ENCODE results near the gene RGS10.

RGS10 gene

GRCh38 chr10:119516381-119517234 is 25.9 kb downstream of the RGS10 start:
- DNase-seq (ENCODE audit: low read depth, low spot score): no peak
- Histone ChIP-seq H3K4me1 (ENCODE audit: insufficient read depth, insufficient read length) (peaks cover 6% of the 10 kb centered on the region), H3K9ac (ENCODE audit: insufficient read length, low read depth) (peak overlapping the region; percentile 51)

GRCh38 chr10:119515511-119516045 is 26.9 kb downstream of the RGS10 start:
- Histone ChIP-seq H3K9me3 (ENCODE audit: insufficient read depth, low read length) (no peaks in the 10 kb centered on the region), H3K27me3 (ENCODE audit: insufficient read depth, insufficient read length) (no peaks in the 10 kb centered on the region), H3K36me3 (ENCODE audit: insufficient read depth, insufficient read length, low read length) (peaks cover 18% of the 10 kb centered on the region), H3K4me3 (ENCODE audit: insufficient read length, low read depth) (no peak overlapping the region), H3K9ac (ENCODE audit: insufficient read length, low read depth) (peak overlapping the region; percentile 42), H3K4me1 (ENCODE audit: insufficient read depth, insufficient read length) (peaks cover 6% of the 10 kb centered on the region)
- DNase-seq (ENCODE audit: low read depth, low spot score): no peak
- no peak for TF ChIP-seq SUZ12 (IDR thresholded peaks at IDR 0.05; ENCODE audit: extremely low read depth, insufficient read depth, insufficient read length)
- TF ChIP-seq YY1 (IDR thresholded peaks at IDR 0.05; ENCODE audit: insufficient read depth, insufficient read length): no peak
- TF ChIP-seq ZNF274 (IDR thresholded peaks at IDR 0.05; ENCODE audit: low read depth, low read length): no peak

More at GRCh38 chr10:119516381-119517234, 25.9 kb downstream of the RGS10 start:
- no peak overlapping the region for H3K4me3 ChIP-seq (ENCODE audit: insufficient read length, low read depth)
- no peaks in the 10 kb centered on the region for H3K27me3 ChIP-seq (ENCODE audit: insufficient read depth, insufficient read length)
- H3K36me3 ChIP-seq (ENCODE audit: insufficient read depth, insufficient read length, low read length): peaks cover 12% of the 10 kb centered on the region
- TF ChIP-seq SUZ12 (IDR thresholded peaks at IDR 0.05; ENCODE audit: extremely low read depth, insufficient read depth, insufficient read length): no peak
- no peaks in the 10 kb centered on the region for H3K9me3 ChIP-seq (ENCODE audit: insufficient read depth, low read length)

- Histone ChIP-seq H3K4me1 (ENCODE audit: insufficient read depth, insufficient read length) (peaks cover 6% of the 10 kb centered on the region), H3K9ac (ENCODE audit: insufficient read length, low read depth) (no peak overlapping the region)
- DNase-seq (ENCODE audit: low read depth, low spot score): no peak
These were observed 27.7 kb downstream of the RGS10 start for GRCh38 chr10:119514819-119515218.

DNA sequence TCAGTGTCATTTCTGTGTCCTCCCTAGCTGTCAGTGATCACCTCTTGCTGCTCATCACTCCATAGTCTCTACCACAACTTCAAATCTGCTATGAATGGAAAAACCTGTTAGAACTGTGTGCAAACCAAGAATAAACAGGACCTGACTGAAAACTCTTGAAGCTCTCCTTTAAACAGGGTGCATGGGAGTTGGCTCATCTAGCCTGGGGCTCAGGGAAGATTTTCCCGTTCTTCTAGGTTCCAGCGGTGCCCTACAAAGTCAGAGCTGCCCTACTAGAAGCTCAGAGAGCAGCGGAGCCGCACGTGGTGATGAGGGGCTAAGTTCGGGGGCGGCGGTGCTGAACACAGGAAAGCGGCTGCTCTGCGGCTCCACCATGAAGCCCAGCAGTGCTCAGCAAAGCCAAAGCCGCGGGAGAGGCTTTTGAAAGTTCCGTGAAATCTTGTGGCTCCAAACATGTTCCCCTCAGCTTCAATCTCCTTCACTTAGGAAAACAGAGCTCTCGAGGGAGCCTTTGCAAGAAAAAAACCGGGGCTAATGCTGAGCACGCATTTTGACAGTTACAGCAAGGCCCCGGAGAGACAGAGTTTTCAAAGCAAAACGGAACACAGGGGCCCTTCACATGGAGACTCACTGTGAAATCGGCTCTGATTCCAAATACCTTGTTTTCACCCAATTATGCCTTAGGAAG is 30.5 kb downstream of the RGS10 start:
- Histone ChIP-seq H3K4me3 (ENCODE audit: insufficient read length, low read depth) (no peak overlapping the region), H3K9me3 (ENCODE audit: insufficient read depth, low read length) (no peaks in the 10 kb centered on the region), H3K36me3 (ENCODE audit: insufficient read depth, insufficient read length, low read length) (peaks cover 18% of the 10 kb centered on the region), H3K9ac (ENCODE audit: insufficient read length, low read depth) (no peak overlapping the region), H3K27me3 (ENCODE audit: insufficient read depth, insufficient read length) (no peaks in the 10 kb centered on the region), H3K4me1 (ENCODE audit: insufficient read depth, insufficient read length) (peaks cover 3% of the 10 kb centered on the region)
- DNase-seq (ENCODE audit: low read depth, low spot score): no peak
- no peak for TF ChIP-seq SUZ12 (IDR thresholded peaks at IDR 0.05; ENCODE audit: extremely low read depth, insufficient read depth, insufficient read length)
- TF ChIP-seq YY1 (IDR thresholded peaks at IDR 0.05; ENCODE audit: insufficient read depth, insufficient read length): no peak
- no peak for TF ChIP-seq ZNF274 (IDR thresholded peaks at IDR 0.05; ENCODE audit: low read depth, low read length)

More at GRCh38 chr10:119514819-119515218, 27.7 kb downstream of the RGS10 start:
- Histone ChIP-seq H3K36me3 (ENCODE audit: insufficient read depth, insufficient read length, low read length) (peaks cover 18% of the 10 kb centered on the region), H3K27me3 (ENCODE audit: insufficient read depth, insufficient read length) (no peaks in the 10 kb centered on the region), H3K4me3 (ENCODE audit: insufficient read length, low read depth) (no peak overlapping the region), H3K9me3 (ENCODE audit: insufficient read depth, low read length) (no peaks in the 10 kb centered on the region)
- TF ChIP-seq ZNF274 (IDR thresholded peaks at IDR 0.05; ENCODE audit: low read depth, low read length) (no peak), SUZ12 (IDR thresholded peaks at IDR 0.05; ENCODE audit: extremely low read depth, insufficient read depth, insufficient read length) (no peak), YY1 (IDR thresholded peaks at IDR 0.05; ENCODE audit: insufficient read depth, insufficient read length) (no peak)

DNA sequence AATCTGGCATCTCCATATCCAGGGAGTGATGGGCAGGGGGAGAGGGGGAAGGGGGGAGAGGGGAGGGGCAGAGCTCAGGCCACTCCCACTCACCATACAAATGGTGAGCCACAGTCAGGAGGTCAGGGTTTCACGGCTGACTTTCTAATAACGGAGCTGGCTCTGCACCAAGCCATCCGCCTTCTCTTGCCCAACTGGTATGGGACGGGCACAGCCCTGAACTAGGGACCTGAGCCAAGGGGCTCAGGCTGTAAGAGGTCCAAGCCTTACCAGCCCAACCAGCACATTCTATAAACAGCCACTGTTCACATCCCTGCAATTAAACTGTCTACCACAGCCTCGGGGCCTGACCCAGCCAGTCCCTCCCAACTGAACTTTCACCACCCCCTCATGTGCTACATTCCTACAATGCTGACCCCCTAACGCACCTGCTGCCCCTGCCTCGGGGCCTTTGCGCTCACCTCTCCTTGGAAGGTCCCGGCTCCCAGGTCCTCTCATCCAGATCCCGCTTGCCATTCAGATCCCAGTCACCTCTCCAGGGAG is 32.5 kb downstream of the RGS10 start:
- peaks cover 13% of the 10 kb centered on the region for H3K36me3 ChIP-seq (ENCODE audit: insufficient read depth, insufficient read length, low read length)
- no peaks in the 10 kb centered on the region for H3K27me3 ChIP-seq (ENCODE audit: insufficient read depth, insufficient read length)
- H3K4me1 ChIP-seq (ENCODE audit: insufficient read depth, insufficient read length): no peaks in the 10 kb centered on the region
- DNase-seq (ENCODE audit: low read depth, low spot score): no peak
- H3K9ac ChIP-seq (ENCODE audit: insufficient read length, low read depth): no peak overlapping the region
- no peak overlapping the region for H3K4me3 ChIP-seq (ENCODE audit: insufficient read length, low read depth)
- TF ChIP-seq ZNF274 (IDR thresholded peaks at IDR 0.05; ENCODE audit: low read depth, low read length): no peak
- no peak for TF ChIP-seq SUZ12 (IDR thresholded peaks at IDR 0.05; ENCODE audit: extremely low read depth, insufficient read depth, insufficient read length)
- TF ChIP-seq YY1 (IDR thresholded peaks at IDR 0.05; ENCODE audit: insufficient read depth, insufficient read length): no peak
- H3K9me3 ChIP-seq (ENCODE audit: insufficient read depth, low read length): no peaks in the 10 kb centered on the region

GRCh38 chr10:119507115-119507514 is 35.4 kb downstream of the RGS10 start:
- Histone ChIP-seq H3K27me3 (ENCODE audit: insufficient read depth, insufficient read length) (no peaks in the 10 kb centered on the region), H3K9ac (ENCODE audit: insufficient read length, low read depth) (no peak overlapping the region), H3K36me3 (ENCODE audit: insufficient read depth, insufficient read length, low read length) (peaks cover 16% of the 10 kb centered on the region), H3K4me3 (ENCODE audit: insufficient read length, low read depth) (no peak overlapping the region), H3K4me1 (ENCODE audit: insufficient read depth, insufficient read length) (no peaks in the 10 kb centered on the region), H3K9me3 (ENCODE audit: insufficient read depth, low read length) (no peaks in the 10 kb centered on the region)
- DNase-seq (ENCODE audit: low read depth, low spot score): no peak
- TF ChIP-seq ZNF274 (IDR thresholded peaks at IDR 0.05; ENCODE audit: low read depth, low read length): no peak
- no peak for TF ChIP-seq SUZ12 (IDR thresholded peaks at IDR 0.05; ENCODE audit: extremely low read depth, insufficient read depth, insufficient read length)
- TF ChIP-seq YY1 (IDR thresholded peaks at IDR 0.05; ENCODE audit: insufficient read depth, insufficient read length): no peak
